ENCODE measurements around the gene CPPED1.

The CPPED1 gene

GRCh38 chr16:12613131-12613991, 190.3 kb downstream of the CPPED1 start:
- H3K36me3 ChIP-seq (replicated peaks) = no peaks in the 10 kb centered on the region
- no peaks in the 10 kb centered on the region for H3K4me1 ChIP-seq
- no peaks in the 10 kb centered on the region; the same call in 1 of the 2 replicates for H3K9me3 ChIP-seq
- H3K27me3 ChIP-seq (ENCODE audit: low read depth) = no peaks in the 10 kb centered on the region
- no peak for DNase-seq (ENCODE audit: low spot score in 2 of 2)
- in situ Hi-C loops (cut with MboI; ENCODE audit: low sequenced_read_pairs) = no loop called here
- H3K4me3 ChIP-seq = no peak overlapping the region

- no peak for DNase-seq (ENCODE audit: low spot score in 2 of 2)
- no peaks in the 10 kb centered on the region for H3K4me1 ChIP-seq
Observed at GRCh38 chr16:12612598-12613101, 191.0 kb downstream of the CPPED1 start.

GRCh38 chr16:12611916-12612597, 191.6 kb downstream of the CPPED1 start:
- Histone ChIP-seq H3K4me3 (no peak overlapping the region), H3K36me3 (replicated peaks) (no peaks in the 10 kb centered on the region), H3K27me3 (ENCODE audit: low read depth) (no peaks in the 10 kb centered on the region), H3K9me3 (no peaks in the 10 kb centered on the region; the same call in 1 of the 2 replicates), H3K4me1 (no peaks in the 10 kb centered on the region)
- in situ Hi-C loops (cut with MboI; ENCODE audit: low sequenced_read_pairs) = no loop called here
- no peak for DNase-seq (ENCODE audit: low spot score in 2 of 2)

More at GRCh38 chr16:12612598-12613101, 191.0 kb downstream of the CPPED1 start:
- Histone ChIP-seq H3K4me3 (no peak overlapping the region), H3K9me3 (no peaks in the 10 kb centered on the region; the same call in 1 of the 2 replicates), H3K27me3 (ENCODE audit: low read depth) (no peaks in the 10 kb centered on the region), H3K36me3 (replicated peaks) (no peaks in the 10 kb centered on the region)
- in situ Hi-C loops (cut with MboI; ENCODE audit: low sequenced_read_pairs) = no loop called here

- Histone ChIP-seq H3K27me3 (ENCODE audit: low read depth) (no peaks in the 10 kb centered on the region), H3K36me3 (replicated peaks) (no peaks in the 10 kb centered on the region), H3K4me1 (no peaks in the 10 kb centered on the region), H3K4me3 (no peak overlapping the region), H3K9me3 (no peaks in the 10 kb centered on the region; the same call in 1 of the 2 replicates)
- no peak for DNase-seq (ENCODE audit: low spot score in 2 of 2)
- in situ Hi-C loops (cut with MboI; ENCODE audit: low sequenced_read_pairs) = no loop called here
Observed at GRCh38 chr16:12611006-12611477, 192.6 kb downstream of the CPPED1 start.

GRCh38 chr16:12609937-12610699, 193.6 kb downstream of the CPPED1 start:
- DNase-seq (ENCODE audit: low spot score in 2 of 2) = no peak
- no peaks in the 10 kb centered on the region for H3K36me3 ChIP-seq (replicated peaks)
- H3K4me3 ChIP-seq = no peak overlapping the region
- no peaks in the 10 kb centered on the region for H3K27me3 ChIP-seq (ENCODE audit: low read depth)
- H3K9me3 ChIP-seq = no peaks in the 10 kb centered on the region; the same call in 1 of the 2 replicates
- in situ Hi-C loops (cut with MboI; ENCODE audit: low sequenced_read_pairs) = no loop called here
- H3K4me1 ChIP-seq = no peaks in the 10 kb centered on the region
